HepG2 (cell line): Measurements from ENCODE around the gene ARIH2. TPM values are rescaled to one million over a fixed set of nuclear protein-coding genes. Genes with fewer than 3 reads are reported as not detected.

Source experiments
- CENPBD1 ChIP-seq: sonication (generic); formaldehyde crosslinking; IDR thresholded peaks from 2 replicates; pipeline ENCODE4 v1.8.0; 2022; ENCODE audit warnings: missing genetic modification reagents, low read depth, mild to moderate bottlenecking, borderline replicate concordance
- GATA4 ChIP-seq: sonication (generic); IDR thresholded peaks from 2 replicates; pipeline ENCODE4 v1.6.1; 2016; ENCODE audit warnings: antibody characterized with exemption, low read depth, borderline replicate concordance
- IRF1 ChIP-seq: sonication (generic); formaldehyde crosslinking; IDR thresholded peaks from 2 replicates; pipeline ENCODE4 v1.4.0; 2020; ENCODE audit warnings: low read depth, mild to moderate bottlenecking, missing genetic modification reagents
- KDM5B ChIP-seq: sonication (generic); formaldehyde crosslinking; IDR thresholded peaks from 2 replicates; pipeline ENCODE4 v1.4.0; 2020; ENCODE audit warnings: missing genetic modification reagents, mild to moderate bottlenecking, borderline replicate concordance
- MTF2 ChIP-seq: sonication (generic); formaldehyde crosslinking; IDR thresholded peaks from 2 replicates; pipeline ENCODE4 v1.5.0; 2020; ENCODE audit warnings: missing genetic modification reagents, borderline replicate concordance
- NCOA1 ChIP-seq: sonication (generic); formaldehyde crosslinking; IDR thresholded peaks from 2 replicates; pipeline ENCODE4 v1.9.0; 2021; ENCODE audit warnings: missing genetic modification reagents
- PAX8 ChIP-seq: sonication (generic); formaldehyde crosslinking; IDR thresholded peaks from 2 replicates; pipeline ENCODE4 v1.8.0; 2022; ENCODE audit warnings: mild to moderate bottlenecking, missing genetic modification reagents, borderline replicate concordance
- SMAD1 ChIP-seq: sonication (generic); formaldehyde crosslinking; IDR thresholded peaks from 2 replicates; pipeline ENCODE4 v1.4.0; 2020; ENCODE audit warnings: missing genetic modification reagents, low read depth, mild to moderate bottlenecking, borderline replicate concordance
- ZNF350 ChIP-seq: sonication (generic); formaldehyde crosslinking; IDR thresholded peaks from 2 replicates; pipeline ENCODE4 v1.4.0; 2020; ENCODE audit warnings: mild to moderate bottlenecking, low read depth, missing genetic modification reagents, borderline replicate concordance
- ZNF44 ChIP-seq: sonication (generic); formaldehyde crosslinking; IDR thresholded peaks from 2 replicates; pipeline ENCODE4 v1.5.1; 2020; ENCODE audit warnings: mild to moderate bottlenecking, missing genetic modification reagents
- ZNF460 ChIP-seq: sonication (generic); formaldehyde crosslinking; IDR thresholded peaks from 2 replicates; pipeline ENCODE4 v1.5.1; 2020; ENCODE audit warnings: missing genetic modification reagents, mild to moderate bottlenecking, borderline replicate concordance
- ZNF646 ChIP-seq: sonication (generic); formaldehyde crosslinking; IDR thresholded peaks from 2 replicates; pipeline ENCODE4 v1.9.0; 2021; ENCODE audit warnings: mild to moderate bottlenecking, missing genetic modification reagents
- ZNF770 ChIP-seq: sonication (generic); formaldehyde crosslinking; IDR thresholded peaks from 2 replicates; pipeline ENCODE4 v1.5.0; 2020; ENCODE audit warnings: mild to moderate bottlenecking, missing genetic modification reagents
- ZNF800 ChIP-seq: sonication (generic); formaldehyde crosslinking; IDR thresholded peaks from 2 replicates; pipeline ENCODE4 v1.4.0; 2020; ENCODE audit warnings: missing genetic modification reagents
- polyA plus RNA-seq, 8 experiments: library from polyadenylated mRNA; depleted of rRNA in 3 of 8; stranded (reverse) in 7 of 8; unstranded in 1 of 8; fragments of >200 nt; fragmentation: Illumina TruSeq in 4 of 8; extraction: Trizol in 4 of 8; gene quantifications; 2 replicates each; pipeline versions ENCODE4 v1.2.1 to v1.2.3, GENCODE V29; 2011 to 2016; ENCODE audit warnings: low read depth in 4 of 8, missing spikeins in 1 of 8, mixed read lengths in 1 of 8; ENCODE audit not compliant: insufficient read depth in 1 of 8
- total RNA-seq, 5 experiments: library from RNA; depleted of rRNA; stranded (reverse); fragments of >200 nt; fragmentation: Illumina TruSeq; extraction: Trizol; gene quantifications; 2 replicates each; pipeline ENCODE4 v1.2.3, GENCODE V29; 2016; ENCODE audit warnings: low read depth in 1 of 5

Gene ARIH2
- total and polyA plus RNA-seq, 2 of the 13 experiments (the other 11 are each of a cell fraction or from before 2014, with no cell fraction given), result 64.8 to 83.3 TPM

GRCh38 chr3:49007068-49007770 lies 88.6 kb downstream of the ARIH2 start, which contains the start of gene WDR6 (continued):
- TF ChIP-seq ZNF646 (CRISPR knock-in tag) (no peak), CENPBD1 (CRISPR knock-in tag) (no peak), PAX8 (0 out of 2 replicates have a peak, but pooled peaks have one; percentile 52), ZNF350 (CRISPR knock-in tag) (no peak; the same call in 1 of the 2 replicates), ZNF44 (CRISPR knock-in tag) (0 out of 2 replicates have a peak, but pooled peaks have one; percentile 57), ZNF770 (CRISPR knock-in tag) (no peak), GATA4 (no peak), ZNF800 (peak; percentile 81; the same call in 1 of the 2 replicates), ZNF460 (no peak), NCOA1 (CRISPR knock-in tag) (no peak; the same call in 1 of the 2 replicates), MTF2 (no peak), KDM5B (CRISPR knock-in tag) (peak; percentile 78), SMAD1 (CRISPR knock-in tag) (peak; percentile 61; the same call in 1 of the 2 replicates), IRF1 (no peak; the same call in 1 of the 2 replicates)
